K562 (cell line): ENCODE results near the gene DOCK4. TPM values are rescaled to one million over a fixed set of nuclear protein-coding genes. Genes with fewer than 3 reads are reported as not detected.

Experiments
- ATAC-seq: fragments of 200-7000 bp; cut with Tn5 transposase; 3 replicates; pipeline ENCODE4 v1.9.1; 2020; ENCODE audit warnings: moderate library complexity
- BruUV-seq: library from RNA; stranded (reverse); fragments of 400-500 nt; replicated peaks from 2 replicates; lab custom pipeline; 2021; lab: Mats Ljungman, UMichigan
- CTCF ChIA-PET: fragments of 300-600 bp; formaldehyde crosslinking; extraction: SDS; loops from one replicate; lab custom pipeline; 2021; ENCODE audit warnings: low intra/inter-chr PET ratio; lab: Yijun Ruan, JAX
- POLR2A ChIA-PET: fragments of 300-600, 350-650 bp; sonication (Branson Sonifier 250); formaldehyde crosslinking; extraction: SDS; loops from one replicate; lab custom pipeline; 2021; ENCODE audit warnings: antibody characterized with exemption, inconsistent platforms; lab: Yijun Ruan, JAX
- DNase-seq, 4 experiments: peaks; one replicate each; pipeline versions ENCODE4 v3.0.0 to v3.0.0-alpha.2; 2011 to 2018; ENCODE audit warnings: low spot score in 3 of 4, mixed read lengths in 3 of 4; ENCODE audit errors: extremely low read depth in 1 of 4
- FAIRE-seq: peaks from 2 replicates; lab custom pipeline; 2011; peaks lifted over from hg19 to GRCh38; lab: Jason Lieb, UNC
- H2AFZ ChIP-seq: 2 replicates; pipeline ENCODE4 v1.6.0; 2011; ENCODE audit warnings: low read depth, low read length, control low read depth, inconsistent platforms
- H3K27ac ChIP-seq: fragments of 200-600 bp; 3 replicates; pipeline ENCODE4 v1.8.0; 2011; ENCODE audit warnings: low read depth, mild to moderate bottlenecking, control low read depth, inconsistent platforms, low read length, moderate library complexity, mixed read lengths; ENCODE audit errors: extremely low read depth
- H3K27me3 ChIP-seq, 2 experiments: fragments of 300-600 bp in 1 of 2; 2 replicates in 1 of 2; 3 replicates in 1 of 2; pipeline versions ENCODE4 v1.6.0 to v1.8.0; 2011; ENCODE audit warnings: inconsistent platforms in 2 of 2, low read length in 2 of 2, mild to moderate bottlenecking in 1 of 2, mixed read lengths in 1 of 2, moderate library complexity in 1 of 2; ENCODE audit not compliant: control insufficient read depth in 2 of 2, insufficient read depth in 2 of 2
- H3K36me3 ChIP-seq: fragments of 300-600 bp; 3 replicates; pipeline ENCODE4 v1.8.0; 2011; ENCODE audit warnings: mild to moderate bottlenecking, low read length, inconsistent platforms; ENCODE audit not compliant: control insufficient read depth, insufficient read depth
- H3K4me1 ChIP-seq, 2 experiments: fragments of 200-600 bp in 1 of 2; replicated peaks in 1 of 2; 2 replicates in 1 of 2; 3 replicates in 1 of 2; pipeline versions ENCODE4 v1.5.1 to v1.8.0; 2011; ENCODE audit warnings: inconsistent platforms in 2 of 2, low read length in 2 of 2, mild to moderate bottlenecking in 1 of 2, mixed read lengths in 1 of 2, moderate library complexity in 1 of 2; ENCODE audit not compliant: control insufficient read depth in 2 of 2, insufficient read depth in 2 of 2
- H3K4me2 ChIP-seq: 2 replicates; pipeline ENCODE4 v1.6.1; 2011; ENCODE audit warnings: low read length, control low read depth, inconsistent platforms, mixed read lengths; ENCODE audit not compliant: insufficient read depth
- H3K4me3 ChIP-seq: fragments of 200-600 bp; sonication (generic), shearing (Covaris generic); 2 replicates; pipeline ENCODE4 v1.5.1; 2016; ENCODE audit warnings: control low read depth, inconsistent platforms
- H3K79me2 ChIP-seq: fragments of 200-600 bp; 3 replicates; pipeline ENCODE4 v1.8.0; 2011; ENCODE audit warnings: low read length, inconsistent platforms; ENCODE audit not compliant: control insufficient read depth, insufficient read depth
- H3K9ac ChIP-seq, 2 experiments: 2 replicates each; pipeline versions ENCODE4 v1.6.0 to v1.6.1; 2011; ENCODE audit warnings: low read depth in 2 of 2, low read length in 2 of 2, control low read depth in 1 of 2, inconsistent platforms in 1 of 2, mild to moderate bottlenecking in 1 of 2, mixed read lengths in 1 of 2; ENCODE audit not compliant: insufficient read depth in 1 of 2
- H3K9me1 ChIP-seq: one replicate; pipeline ENCODE4 v1.6.0; 2011; ENCODE audit warnings: inconsistent platforms, mild to moderate bottlenecking, low read length, moderate library complexity; ENCODE audit not compliant: control insufficient read depth, insufficient read depth
- H3K9me3 ChIP-seq: replicated peaks from 2 replicates; pipeline ENCODE4 v1.5.1; 2011; ENCODE audit warnings: low read depth, low read length, inconsistent platforms; ENCODE audit not compliant: control insufficient read depth, insufficient read depth
- H4K20me1 ChIP-seq: replicated peaks from 2 replicates; pipeline ENCODE4 v1.6.1; 2011; ENCODE audit warnings: low read length, inconsistent platforms, mixed read lengths; ENCODE audit not compliant: control insufficient read depth, insufficient read depth
- ARID3A ChIP-seq: IDR thresholded peaks from 2 replicates; pipeline ENCODE4 v1.6.1; 2012; ENCODE audit warnings: low read depth, low read length, improper control_type of control experiment, borderline replicate concordance
- EP400 ChIP-seq: fragments of 450-650 bp; IDR thresholded peaks from 2 replicates; pipeline ENCODE4 v1.6.1; 2017; ENCODE audit warnings: antibody characterized with exemption, mild to moderate bottlenecking, moderate library complexity
- FOSL1 ChIP-seq: fragments of 200-800 bp; sonication (Bioruptor generic); conservative IDR thresholded peaks from 2 replicates; pipeline ENCODE4 v1.6.1; 2016; ENCODE audit warnings: missing genetic modification characterization, missing compliant biosample characterization
- KDM1A ChIP-seq, 2 experiments: fragments of 450-650 bp; IDR thresholded peaks; 2 replicates each; pipeline ENCODE4 v1.6.1; 2016; ENCODE audit warnings: mild to moderate bottlenecking in 2 of 2
- NELFE ChIP-seq: IDR thresholded peaks from 2 replicates; pipeline ENCODE4 v1.6.1; 2011; ENCODE audit warnings: mild to moderate bottlenecking; ENCODE audit not compliant: insufficient read depth, insufficient read length
- POLR2A ChIP-seq: fragments of 450-650 bp; conservative IDR thresholded peaks from 2 replicates; pipeline ENCODE4 v1.6.1; 2016
- POLR2AphosphoS5 ChIP-seq: IDR thresholded peaks from 2 replicates; pipeline ENCODE4 v1.6.1; 2011; ENCODE audit warnings: mild to moderate bottlenecking, low read depth, low read length, moderate library complexity; ENCODE audit not compliant: control insufficient read depth, insufficient read depth
- PTBP1 ChIP-seq: fragments of 200-400 bp; formaldehyde crosslinking; IDR thresholded peaks from 2 replicates; pipeline ENCODE4 v1.6.1; 2017; ENCODE audit warnings: low read depth, low read length
- RFX5 ChIP-seq: IDR thresholded peaks from 2 replicates; pipeline ENCODE4 v1.6.1; 2011; ENCODE audit warnings: low read depth, mild to moderate bottlenecking, improper control_type of control experiment, low read length
- RHOXF2B ChIP-seq: fragments of 250-450 bp; sonication (Bioruptor Pico); conservative IDR thresholded peaks from 2 replicates; pipeline ENCODE4 v1.5.1; 2021
- TEAD4 ChIP-seq, 2 experiments: sonication (generic) in 1 of 2; formaldehyde crosslinking in 1 of 2; IDR thresholded peaks; 2 replicates each; pipeline versions ENCODE4 v1.6.1 to v1.8.0; 2012 to 2022; ENCODE audit warnings: borderline replicate concordance in 1 of 2, inconsistent platforms in 1 of 2, low read length in 1 of 2, mild to moderate bottlenecking in 1 of 2, missing genetic modification reagents in 1 of 2
- WGBS: fragments of 100-300 bp; shearing (Covaris generic); methylation state at CpG from one replicate; pipeline ENCODE4 v1.1.6; 2016; ENCODE audit warnings: low coverage, mixed read lengths; ENCODE audit not compliant: insufficient coverage; ENCODE audit errors: missing lambda C conversion rate; 5-methylcytosine and 5-hydroxymethylcytosine counted together
- in situ Hi-C: fragments of 300-500 bp; cut with MboI; formaldehyde crosslinking; loops from 4 replicates; pipeline ENCODE4 v1.15.0; 2018; ENCODE audit warnings: inconsistent platforms, mixed read lengths
- intact Hi-C: fragments of 100-400 bp; cut with micrococcal nuclease; formaldehyde crosslinking; loops from 2 replicates; pipeline ENCODE4 v1.14.2; 2022
- polyA plus RNA-seq, 8 experiments: library from polyadenylated mRNA; depleted of rRNA in 4 of 8; stranded (reverse) in 5 of 8; unstranded in 3 of 8; fragments of >200 nt; fragmentation: Nextera tagmentation in 2 of 8; fragmentation: Illumina TruSeq in 1 of 8; extraction: Ambion mirVana in 2 of 8; extraction: Trizol in 1 of 8; gene quantifications; 2 replicates each; pipeline versions ENCODE4 v1.2.1 to v1.2.3, GENCODE V29; 2011 to 2014; ENCODE audit warnings: inconsistent platforms in 1 of 8, missing spikeins in 1 of 8
- total RNA-seq, 7 experiments: library from RNA; depleted of rRNA in 6 of 7; stranded (reverse); fragments of >200 nt in 6 of 7; fragmentation: Illumina TruSeq in 2 of 7; extraction: Trizol in 2 of 7; gene quantifications; 2 replicates each; pipeline versions ENCODE4 v1.2.1 to v1.2.3, GENCODE V29; 2011 to 2021; ENCODE audit warnings: low replicate concordance in 1 of 7
- TF ChIP-seq, protein P1 (sequence below), 2 experiments: fragments of 250-450 bp in 1 of 2; fragments of 450-650 bp in 1 of 2; sonication (Bioruptor Pico) in 1 of 2; IDR thresholded peaks; 2 replicates each; pipeline versions ENCODE4 v1.6.1 to v1.8.0; 2016 to 2021; ENCODE audit warnings: mild to moderate bottlenecking in 2 of 2, moderate library complexity in 2 of 2, missing compliant biosample characterization in 1 of 2, missing genetic modification characterization in 1 of 2
- TF ChIP-seq, protein P2 (sequence below): sonication (generic); formaldehyde crosslinking; IDR thresholded peaks from 2 replicates; pipeline ENCODE4 v1.8.0; 2023; ENCODE audit warnings: missing genetic modification reagents, mild to moderate bottlenecking, borderline replicate concordance

DOCK4 gene
- total and polyA plus RNA-seq, 9 of the 15 experiments (the other 6 are each of a cell fraction or from before 2014, with no cell fraction given): 0.42 to 5.7 (median 2.3) TPM

DNA sequence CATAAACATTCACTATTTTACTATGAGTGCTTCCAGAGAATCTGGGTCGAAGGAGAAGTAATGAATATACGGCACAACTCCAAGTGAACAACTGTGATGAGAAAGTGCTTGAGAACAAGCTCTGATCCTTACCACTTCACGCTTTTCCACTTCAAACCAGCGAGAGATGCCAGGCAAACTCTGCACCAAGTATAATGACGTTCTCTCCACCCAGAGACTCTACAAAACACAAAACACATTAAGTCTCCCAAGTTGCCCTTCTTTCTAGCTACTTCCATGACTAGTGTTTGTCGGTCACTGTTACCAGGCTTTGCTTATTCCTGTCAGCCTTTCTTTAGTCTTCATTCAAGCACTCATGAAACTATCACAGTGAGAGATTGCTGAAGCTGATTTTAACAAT is 450.8 kb downstream of the DOCK4 start (continued):
- TF ChIP-seq FOSL1 (no peak), POLR2A (no peak)

DNA sequence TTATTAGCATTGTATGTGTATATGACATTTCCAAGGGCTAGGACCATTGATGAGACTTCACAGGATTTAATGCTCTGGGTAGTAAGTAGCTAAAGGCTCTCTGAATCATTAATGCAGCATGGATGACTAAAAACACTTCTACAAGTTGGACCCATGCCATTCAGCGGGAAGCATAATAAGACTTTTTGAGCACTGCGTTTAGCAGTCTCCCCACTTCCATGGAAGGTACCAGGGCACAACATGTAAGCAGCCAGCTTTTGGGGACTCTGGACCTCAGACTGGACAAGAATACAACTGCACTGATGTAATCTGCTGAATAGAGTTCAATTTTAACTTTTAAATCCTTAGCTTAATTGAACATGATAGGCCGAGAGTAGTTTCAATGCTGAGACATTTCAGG is 452.2 kb downstream of the DOCK4 start:
- Histone ChIP-seq H3K4me2 (no peak overlapping the region), H3K9me3 (no peaks in the 10 kb centered on the region), H3K79me2 (no peaks in the 10 kb centered on the region), H3K4me1 (no peaks in the 10 kb centered on the region), H3K4me3 (no peak overlapping the region), H4K20me1 (no peaks in the 10 kb centered on the region), H3K9ac (no peak overlapping the region), H3K27me3 (peaks cover 6 to 9% of the 10 kb centered on the region in 2 experiments; a peak in 1 of 5 replicates), H3K36me3 (no peaks in the 10 kb centered on the region; the same call in 2 of the 3 replicates), H3K9me1 (no peaks in the 10 kb centered on the region), H2AFZ (no peak overlapping the region), H3K27ac (no peak overlapping the region)
- ATAC-seq (no peak), DNase-seq (no peak), FAIRE-seq (no peak)
- ChIA-PET POLR2A (interaction anchor here (0.9 to 1.0 kb wide), 3 partner anchors 13 to 698 kb away, joined by 3 to 4 read pairs (median 3); no protein-coding TSS in a partner anchor), CTCF (interaction anchor here (0.6 kb wide), 1 partner anchor 1827 kb away, joined by 3 read pairs; no protein-coding TSS in a partner anchor)
- BruUV-seq: no TSS peak
- in situ Hi-C loops (loop anchor here (10.0 to 25.0 kb wide), 2 partner anchors 641 to 1133 kb away; no protein-coding TSS in a partner anchor), intact Hi-C loops (loop anchor here (2.0 to 5.0 kb wide), 4 partner anchors 19 to 1145 kb away; no protein-coding TSS in a partner anchor)
- 16% methylated on average over 3 of the region's 3 CpGs for WGBS
- TF ChIP-seq, protein P1, sequence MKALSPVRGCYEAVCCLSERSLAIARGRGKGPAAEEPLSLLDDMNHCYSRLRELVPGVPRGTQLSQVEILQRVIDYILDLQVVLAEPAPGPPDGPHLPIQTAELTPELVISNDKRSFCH (CRISPR knock-in tag; IDR thresholded peaks at IDR 0.05): no peak
- TF ChIP-seq, protein P1 (tag; IDR thresholded peaks at IDR 0.05): no peak
- TF ChIP-seq, protein P2, sequence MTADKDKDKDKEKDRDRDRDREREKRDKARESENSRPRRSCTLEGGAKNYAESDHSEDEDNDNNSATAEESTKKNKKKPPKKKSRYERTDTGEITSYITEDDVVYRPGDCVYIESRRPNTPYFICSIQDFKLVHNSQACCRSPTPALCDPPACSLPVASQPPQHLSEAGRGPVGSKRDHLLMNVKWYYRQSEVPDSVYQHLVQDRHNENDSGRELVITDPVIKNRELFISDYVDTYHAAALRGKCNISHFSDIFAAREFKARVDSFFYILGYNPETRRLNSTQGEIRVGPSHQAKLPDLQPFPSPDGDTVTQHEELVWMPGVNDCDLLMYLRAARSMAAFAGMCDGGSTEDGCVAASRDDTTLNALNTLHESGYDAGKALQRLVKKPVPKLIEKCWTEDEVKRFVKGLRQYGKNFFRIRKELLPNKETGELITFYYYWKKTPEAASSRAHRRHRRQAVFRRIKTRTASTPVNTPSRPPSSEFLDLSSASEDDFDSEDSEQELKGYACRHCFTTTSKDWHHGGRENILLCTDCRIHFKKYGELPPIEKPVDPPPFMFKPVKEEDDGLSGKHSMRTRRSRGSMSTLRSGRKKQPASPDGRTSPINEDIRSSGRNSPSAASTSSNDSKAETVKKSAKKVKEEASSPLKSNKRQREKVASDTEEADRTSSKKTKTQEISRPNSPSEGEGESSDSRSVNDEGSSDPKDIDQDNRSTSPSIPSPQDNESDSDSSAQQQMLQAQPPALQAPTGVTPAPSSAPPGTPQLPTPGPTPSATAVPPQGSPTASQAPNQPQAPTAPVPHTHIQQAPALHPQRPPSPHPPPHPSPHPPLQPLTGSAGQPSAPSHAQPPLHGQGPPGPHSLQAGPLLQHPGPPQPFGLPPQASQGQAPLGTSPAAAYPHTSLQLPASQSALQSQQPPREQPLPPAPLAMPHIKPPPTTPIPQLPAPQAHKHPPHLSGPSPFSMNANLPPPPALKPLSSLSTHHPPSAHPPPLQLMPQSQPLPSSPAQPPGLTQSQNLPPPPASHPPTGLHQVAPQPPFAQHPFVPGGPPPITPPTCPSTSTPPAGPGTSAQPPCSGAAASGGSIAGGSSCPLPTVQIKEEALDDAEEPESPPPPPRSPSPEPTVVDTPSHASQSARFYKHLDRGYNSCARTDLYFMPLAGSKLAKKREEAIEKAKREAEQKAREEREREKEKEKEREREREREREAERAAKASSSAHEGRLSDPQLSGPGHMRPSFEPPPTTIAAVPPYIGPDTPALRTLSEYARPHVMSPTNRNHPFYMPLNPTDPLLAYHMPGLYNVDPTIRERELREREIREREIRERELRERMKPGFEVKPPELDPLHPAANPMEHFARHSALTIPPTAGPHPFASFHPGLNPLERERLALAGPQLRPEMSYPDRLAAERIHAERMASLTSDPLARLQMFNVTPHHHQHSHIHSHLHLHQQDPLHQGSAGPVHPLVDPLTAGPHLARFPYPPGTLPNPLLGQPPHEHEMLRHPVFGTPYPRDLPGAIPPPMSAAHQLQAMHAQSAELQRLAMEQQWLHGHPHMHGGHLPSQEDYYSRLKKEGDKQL (CRISPR knock-in tag): no peak
- TF ChIP-seq EP400 (no peak), TEAD4 (IDR thresholded peaks at IDR 0.05; ENCODE audit: low read length) (no peak), TEAD4 (CRISPR knock-in tag; IDR thresholded peaks at IDR 0.05; ENCODE audit: borderline replicate concordance) (no peak), POLR2AphosphoS5 (no peak), PTBP1 (no peak), RFX5 (no peak), ARID3A (no peak), KDM1A (IDR thresholded peaks at IDR 0.05) (no peak), RHOXF2B (CRISPR knock-in tag) (no peak), NELFE (no peak)
